SK-N-SH treated with all-trans-retinoic acid at 6 μM for 48 hours (cell line): ENCODE results near the gene SLAMF1.
"Not testable (repeated sequence)": the region's sequence is repeated elsewhere in the genome, so short reads cannot be mapped to it uniquely, and the experiment has no call there.

ENCODE experiments used
- ATAC-seq: fragments of 200-7000 bp; cut with Tn5 transposase; 3 replicates; pipeline ENCODE4 v1.9.1; 2020; ENCODE audit warnings: mild to moderate bottlenecking, moderate library complexity
- BACH2 ChIP-seq: fragments of 250-450 bp; sonication (Bioruptor Pico); IDR thresholded peaks from 2 replicates; pipeline ENCODE4 v1.9.0; 2021; ENCODE audit warnings: mild to moderate bottlenecking, borderline replicate concordance
- CSDC2 ChIP-seq: fragments of 250-450 bp; sonication (Bioruptor Pico); IDR thresholded peaks from 2 replicates; pipeline ENCODE4 v1.5.0; 2020; ENCODE audit warnings: mild to moderate bottlenecking, moderate library complexity
- ESRRG ChIP-seq: fragments of 250-450 bp; sonication (Bioruptor Pico); IDR thresholded peaks from 2 replicates; pipeline ENCODE4 v1.6.1; 2021; ENCODE audit warnings: mild to moderate bottlenecking
- GLIS3 ChIP-seq: fragments of 250-450 bp; sonication (Bioruptor Pico); IDR thresholded peaks from 2 replicates; pipeline ENCODE4 v1.5.0; 2020; ENCODE audit warnings: mild to moderate bottlenecking, moderate library complexity
- OSR1 ChIP-seq: fragments of 250-450 bp; sonication (Bioruptor Pico); IDR thresholded peaks from 2 replicates; pipeline ENCODE4 v1.8.0; 2022; ENCODE audit warnings: moderate library complexity, mild to moderate bottlenecking, inconsistent platforms
- PPARA ChIP-seq: fragments of 250-450 bp; sonication (Bioruptor Pico); IDR thresholded peaks from 2 replicates; pipeline ENCODE4 v1.5.0; 2020; ENCODE audit warnings: mild to moderate bottlenecking, borderline replicate concordance
- RARB ChIP-seq: fragments of 250-450 bp; sonication (Bioruptor Pico); IDR thresholded peaks from 2 replicates; pipeline ENCODE4 v1.8.0; 2021; ENCODE audit warnings: mild to moderate bottlenecking, moderate library complexity
- SNAI2 ChIP-seq: fragments of 250-450 bp; sonication (Bioruptor Pico); IDR thresholded peaks from 2 replicates; pipeline ENCODE4 v1.5.0; 2020; ENCODE audit warnings: mild to moderate bottlenecking, moderate library complexity
- TCF4 ChIP-seq: fragments of 250-450 bp; sonication (Bioruptor Pico); IDR thresholded peaks from 2 replicates; pipeline ENCODE4 v1.8.0; 2021; ENCODE audit warnings: mild to moderate bottlenecking, moderate library complexity, borderline replicate concordance
- TOX ChIP-seq: fragments of 250-450 bp; sonication (Bioruptor Pico); IDR thresholded peaks from 2 replicates; pipeline ENCODE4 v1.8.0; 2021; ENCODE audit warnings: mild to moderate bottlenecking, moderate library complexity, borderline replicate concordance
- ZC3H10 ChIP-seq: fragments of 250-450 bp; sonication (Bioruptor Pico); IDR thresholded peaks from 2 replicates; pipeline ENCODE4 v1.5.1; 2021; ENCODE audit warnings: mild to moderate bottlenecking, moderate library complexity
- ZFP3 ChIP-seq: fragments of 250-450 bp; sonication (Bioruptor Pico); IDR thresholded peaks from 2 replicates; pipeline ENCODE4 v1.5.0; 2020; ENCODE audit warnings: mild to moderate bottlenecking, moderate library complexity
- ZFP30 ChIP-seq: fragments of 450-650 bp; formaldehyde crosslinking; IDR thresholded peaks from 2 replicates; pipeline ENCODE4 v1.5.0; 2022; ENCODE audit warnings: mild to moderate bottlenecking, moderate library complexity
- ZNF70 ChIP-seq: fragments of 450-650 bp; formaldehyde crosslinking; IDR thresholded peaks from 2 replicates; pipeline ENCODE4 v1.5.0; 2020; ENCODE audit warnings: mild to moderate bottlenecking, moderate library complexity
- TF ChIP-seq, protein P1 (sequence below): fragments of 250-450 bp; sonication (Bioruptor Pico); IDR thresholded peaks from 2 replicates; pipeline ENCODE4 v1.5.1; 2021; ENCODE audit warnings: mild to moderate bottlenecking, moderate library complexity
- TF ChIP-seq, protein P2 (sequence below): fragments of 250-450 bp; sonication (Bioruptor Pico); IDR thresholded peaks from 2 replicates; pipeline ENCODE4 v1.8.0; 2020; ENCODE audit warnings: mild to moderate bottlenecking, moderate library complexity, borderline replicate concordance
- TF ChIP-seq, protein P3 (sequence below): fragments of 250-450 bp; sonication (Bioruptor Pico); IDR thresholded peaks from 2 replicates; pipeline ENCODE4 v1.5.0; 2020; ENCODE audit warnings: mild to moderate bottlenecking, moderate library complexity
- TF ChIP-seq, protein P4 (sequence below): fragments of 250-450 bp; sonication (Bioruptor Pico); IDR thresholded peaks from 2 replicates; pipeline ENCODE4 v1.8.0; 2021; ENCODE audit warnings: low read depth, mild to moderate bottlenecking, moderate library complexity, borderline replicate concordance

The SLAMF1 gene

DNA sequence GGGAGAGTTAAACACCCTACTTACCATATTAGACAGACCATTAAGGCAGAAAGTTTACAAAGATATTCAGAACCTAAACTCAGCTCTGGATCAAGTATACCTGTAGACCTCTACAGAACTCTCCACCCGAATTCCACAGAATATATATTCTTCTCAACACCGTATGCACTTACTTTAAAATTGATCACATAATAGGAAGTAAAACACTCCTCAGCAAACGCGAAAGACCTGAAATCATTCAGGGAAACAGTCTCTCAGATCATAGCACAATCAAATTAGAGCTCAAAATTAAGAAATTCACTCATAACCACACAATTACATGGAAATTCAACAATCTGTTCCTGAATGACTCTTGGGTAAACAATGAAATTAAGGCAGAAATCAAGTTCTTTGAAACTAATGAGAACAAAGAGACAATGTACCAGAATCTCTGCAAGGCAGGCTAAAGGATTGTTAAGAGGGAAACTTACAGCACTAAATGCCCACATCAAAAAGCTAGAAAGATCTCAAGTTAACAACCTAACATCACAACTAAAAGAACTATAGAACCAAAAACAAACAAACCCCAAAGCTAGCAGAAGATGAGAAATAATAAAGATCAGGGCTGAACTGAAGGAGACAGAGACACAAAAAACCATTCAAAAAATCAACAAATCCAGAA is 86.7 kb downstream of the SLAMF1 start:
- TF ChIP-seq, protein P1, sequence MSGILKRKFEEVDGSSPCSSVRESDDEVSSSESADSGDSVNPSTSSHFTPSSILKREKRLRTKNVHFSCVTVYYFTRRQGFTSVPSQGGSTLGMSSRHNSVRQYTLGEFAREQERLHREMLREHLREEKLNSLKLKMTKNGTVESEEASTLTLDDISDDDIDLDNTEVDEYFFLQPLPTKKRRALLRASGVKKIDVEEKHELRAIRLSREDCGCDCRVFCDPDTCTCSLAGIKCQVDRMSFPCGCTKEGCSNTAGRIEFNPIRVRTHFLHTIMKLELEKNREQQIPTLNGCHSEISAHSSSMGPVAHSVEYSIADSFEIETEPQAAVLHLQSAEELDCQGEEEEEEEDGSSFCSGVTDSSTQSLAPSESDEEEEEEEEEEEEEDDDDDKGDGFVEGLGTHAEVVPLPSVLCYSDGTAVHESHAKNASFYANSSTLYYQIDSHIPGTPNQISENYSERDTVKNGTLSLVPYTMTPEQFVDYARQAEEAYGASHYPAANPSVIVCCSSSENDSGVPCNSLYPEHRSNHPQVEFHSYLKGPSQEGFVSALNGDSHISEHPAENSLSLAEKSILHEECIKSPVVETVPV (CRISPR knock-in tag), result no peak
- TF ChIP-seq, protein P2, sequence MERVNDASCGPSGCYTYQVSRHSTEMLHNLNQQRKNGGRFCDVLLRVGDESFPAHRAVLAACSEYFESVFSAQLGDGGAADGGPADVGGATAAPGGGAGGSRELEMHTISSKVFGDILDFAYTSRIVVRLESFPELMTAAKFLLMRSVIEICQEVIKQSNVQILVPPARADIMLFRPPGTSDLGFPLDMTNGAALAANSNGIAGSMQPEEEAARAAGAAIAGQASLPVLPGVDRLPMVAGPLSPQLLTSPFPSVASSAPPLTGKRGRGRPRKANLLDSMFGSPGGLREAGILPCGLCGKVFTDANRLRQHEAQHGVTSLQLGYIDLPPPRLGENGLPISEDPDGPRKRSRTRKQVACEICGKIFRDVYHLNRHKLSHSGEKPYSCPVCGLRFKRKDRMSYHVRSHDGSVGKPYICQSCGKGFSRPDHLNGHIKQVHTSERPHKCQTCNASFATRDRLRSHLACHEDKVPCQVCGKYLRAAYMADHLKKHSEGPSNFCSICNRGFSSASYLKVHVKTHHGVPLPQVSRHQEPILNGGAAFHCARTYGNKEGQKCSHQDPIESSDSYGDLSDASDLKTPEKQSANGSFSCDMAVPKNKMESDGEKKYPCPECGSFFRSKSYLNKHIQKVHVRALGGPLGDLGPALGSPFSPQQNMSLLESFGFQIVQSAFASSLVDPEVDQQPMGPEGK (CRISPR knock-in tag), result no peak
- no peak for TF ChIP-seq ESRRG (CRISPR knock-in tag)
- no peak for TF ChIP-seq GLIS3 (CRISPR knock-in tag)
- TF ChIP-seq, protein P3, sequence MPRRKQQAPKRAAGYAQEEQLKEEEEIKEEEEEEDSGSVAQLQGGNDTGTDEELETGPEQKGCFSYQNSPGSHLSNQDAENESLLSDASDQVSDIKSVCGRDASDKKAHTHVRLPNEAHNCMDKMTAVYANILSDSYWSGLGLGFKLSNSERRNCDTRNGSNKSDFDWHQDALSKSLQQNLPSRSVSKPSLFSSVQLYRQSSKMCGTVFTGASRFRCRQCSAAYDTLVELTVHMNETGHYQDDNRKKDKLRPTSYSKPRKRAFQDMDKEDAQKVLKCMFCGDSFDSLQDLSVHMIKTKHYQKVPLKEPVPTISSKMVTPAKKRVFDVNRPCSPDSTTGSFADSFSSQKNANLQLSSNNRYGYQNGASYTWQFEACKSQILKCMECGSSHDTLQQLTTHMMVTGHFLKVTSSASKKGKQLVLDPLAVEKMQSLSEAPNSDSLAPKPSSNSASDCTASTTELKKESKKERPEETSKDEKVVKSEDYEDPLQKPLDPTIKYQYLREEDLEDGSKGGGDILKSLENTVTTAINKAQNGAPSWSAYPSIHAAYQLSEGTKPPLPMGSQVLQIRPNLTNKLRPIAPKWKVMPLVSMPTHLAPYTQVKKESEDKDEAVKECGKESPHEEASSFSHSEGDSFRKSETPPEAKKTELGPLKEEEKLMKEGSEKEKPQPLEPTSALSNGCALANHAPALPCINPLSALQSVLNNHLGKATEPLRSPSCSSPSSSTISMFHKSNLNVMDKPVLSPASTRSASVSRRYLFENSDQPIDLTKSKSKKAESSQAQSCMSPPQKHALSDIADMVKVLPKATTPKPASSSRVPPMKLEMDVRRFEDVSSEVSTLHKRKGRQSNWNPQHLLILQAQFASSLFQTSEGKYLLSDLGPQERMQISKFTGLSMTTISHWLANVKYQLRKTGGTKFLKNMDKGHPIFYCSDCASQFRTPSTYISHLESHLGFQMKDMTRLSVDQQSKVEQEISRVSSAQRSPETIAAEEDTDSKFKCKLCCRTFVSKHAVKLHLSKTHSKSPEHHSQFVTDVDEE (CRISPR knock-in tag), result no peak
- TF ChIP-seq PPARA (CRISPR knock-in tag), result no peak
- TF ChIP-seq, protein P4, sequence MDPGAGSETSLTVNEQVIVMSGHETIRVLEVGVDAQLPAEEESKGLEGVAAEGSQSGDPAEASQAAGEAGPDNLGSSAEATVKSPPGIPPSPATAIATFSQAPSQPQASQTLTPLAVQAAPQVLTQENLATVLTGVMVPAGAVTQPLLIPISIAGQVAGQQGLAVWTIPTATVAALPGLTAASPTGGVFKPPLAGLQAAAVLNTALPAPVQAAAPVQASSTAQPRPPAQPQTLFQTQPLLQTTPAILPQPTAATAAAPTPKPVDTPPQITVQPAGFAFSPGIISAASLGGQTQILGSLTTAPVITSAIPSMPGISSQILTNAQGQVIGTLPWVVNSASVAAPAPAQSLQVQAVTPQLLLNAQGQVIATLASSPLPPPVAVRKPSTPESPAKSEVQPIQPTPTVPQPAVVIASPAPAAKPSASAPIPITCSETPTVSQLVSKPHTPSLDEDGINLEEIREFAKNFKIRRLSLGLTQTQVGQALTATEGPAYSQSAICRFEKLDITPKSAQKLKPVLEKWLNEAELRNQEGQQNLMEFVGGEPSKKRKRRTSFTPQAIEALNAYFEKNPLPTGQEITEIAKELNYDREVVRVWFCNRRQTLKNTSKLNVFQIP (CRISPR knock-in tag), result no peak
- TF ChIP-seq CSDC2 (CRISPR knock-in tag), result no peak
- TF ChIP-seq TCF4 (CRISPR knock-in tag), result no peak
- TF ChIP-seq ZC3H10, result no peak
- no peak for TF ChIP-seq TOX
- TF ChIP-seq ZFP30 (CRISPR knock-in tag), result no peak
- no peak for TF ChIP-seq OSR1 (CRISPR knock-in tag)
- TF ChIP-seq BACH2 (CRISPR knock-in tag), result no peak
- no peak for TF ChIP-seq SNAI2 (CRISPR knock-in tag)
- no peak for TF ChIP-seq ZFP3 (CRISPR knock-in tag)
- no peak for TF ChIP-seq RARB (CRISPR knock-in tag)
- TF ChIP-seq, all 23 proteins: peak for 0
- ATAC-seq, result no peak

DNA sequence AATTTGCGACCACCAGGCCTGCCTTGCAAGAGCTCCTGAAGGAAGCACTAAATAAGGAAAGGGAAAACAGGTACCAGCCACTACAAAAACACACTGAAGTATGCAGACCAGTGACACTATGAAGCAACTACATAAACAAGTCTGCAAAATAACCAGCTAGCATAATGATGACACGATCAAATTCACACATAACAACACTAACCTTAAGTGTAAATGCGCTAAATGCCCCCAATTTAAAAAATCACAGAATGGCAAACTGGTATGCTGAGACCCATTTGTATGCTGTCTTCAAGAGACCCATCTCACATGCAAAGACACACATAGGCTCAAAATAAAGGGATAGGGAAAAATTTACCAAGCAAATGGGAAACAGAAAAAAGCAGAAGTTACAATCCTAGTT is 87.4 kb downstream of the SLAMF1 start:
- not testable (repeated sequence) for ATAC-seq

DNA sequence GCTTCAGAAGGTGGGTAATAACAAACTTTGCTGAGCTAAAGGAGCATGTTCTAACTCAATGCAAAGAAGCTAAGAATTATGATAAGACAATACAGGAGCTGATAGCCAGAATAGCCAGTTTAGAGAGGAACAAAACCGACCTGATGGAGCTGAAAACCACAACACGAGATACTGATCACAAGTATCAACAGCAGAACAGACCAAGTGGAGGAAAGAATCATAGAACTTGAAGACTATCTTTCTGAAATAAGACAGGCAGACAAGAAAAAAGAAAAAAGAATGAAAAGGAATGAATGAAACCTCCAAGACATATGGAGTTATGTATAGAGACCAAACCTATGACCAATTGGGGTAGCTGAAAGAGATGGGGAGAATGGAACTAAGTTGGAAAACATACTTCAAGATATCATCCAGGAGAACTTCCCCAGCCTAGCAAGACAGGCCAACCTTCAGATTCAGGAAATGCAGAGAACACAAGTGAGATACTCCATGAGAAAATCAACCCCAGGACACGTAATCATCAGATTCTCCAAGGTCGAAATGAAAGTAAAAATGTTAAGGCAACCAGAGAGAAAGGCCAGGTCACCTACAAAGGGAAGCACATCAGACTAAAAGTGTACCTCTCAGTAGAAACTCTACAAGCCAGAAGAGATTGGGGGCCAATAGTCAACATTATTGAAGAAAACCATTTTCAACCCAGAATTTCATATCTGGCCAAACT is 88.0 kb downstream of the SLAMF1 start:
- no peak for ATAC-seq
- TF ChIP-seq ZC3H10 (no peak), BACH2 (CRISPR knock-in tag) (no peak), ZFP30 (CRISPR knock-in tag) (no peak), CSDC2 (CRISPR knock-in tag) (no peak), RARB (CRISPR knock-in tag) (no peak), TOX (no peak), TCF4 (CRISPR knock-in tag) (no peak), ZNF70 (CRISPR knock-in tag) (no peak), OSR1 (CRISPR knock-in tag) (no peak)
- TF ChIP-seq, protein P2 (CRISPR knock-in tag), result no peak
- TF ChIP-seq, protein P1 (CRISPR knock-in tag), result no peak
- TF ChIP-seq, protein P4 (CRISPR knock-in tag), result no peak
